ENCODE data around the gene TSC22D4. TPM values are rescaled to one million over a fixed set of nuclear protein-coding genes. Genes with fewer than 3 reads are reported as not detected.

Gene TSC22D4
- total and polyA plus RNA-seq, 2 experiments from 2014 or later, result 26.2 to 89.6 TPM

DNA sequence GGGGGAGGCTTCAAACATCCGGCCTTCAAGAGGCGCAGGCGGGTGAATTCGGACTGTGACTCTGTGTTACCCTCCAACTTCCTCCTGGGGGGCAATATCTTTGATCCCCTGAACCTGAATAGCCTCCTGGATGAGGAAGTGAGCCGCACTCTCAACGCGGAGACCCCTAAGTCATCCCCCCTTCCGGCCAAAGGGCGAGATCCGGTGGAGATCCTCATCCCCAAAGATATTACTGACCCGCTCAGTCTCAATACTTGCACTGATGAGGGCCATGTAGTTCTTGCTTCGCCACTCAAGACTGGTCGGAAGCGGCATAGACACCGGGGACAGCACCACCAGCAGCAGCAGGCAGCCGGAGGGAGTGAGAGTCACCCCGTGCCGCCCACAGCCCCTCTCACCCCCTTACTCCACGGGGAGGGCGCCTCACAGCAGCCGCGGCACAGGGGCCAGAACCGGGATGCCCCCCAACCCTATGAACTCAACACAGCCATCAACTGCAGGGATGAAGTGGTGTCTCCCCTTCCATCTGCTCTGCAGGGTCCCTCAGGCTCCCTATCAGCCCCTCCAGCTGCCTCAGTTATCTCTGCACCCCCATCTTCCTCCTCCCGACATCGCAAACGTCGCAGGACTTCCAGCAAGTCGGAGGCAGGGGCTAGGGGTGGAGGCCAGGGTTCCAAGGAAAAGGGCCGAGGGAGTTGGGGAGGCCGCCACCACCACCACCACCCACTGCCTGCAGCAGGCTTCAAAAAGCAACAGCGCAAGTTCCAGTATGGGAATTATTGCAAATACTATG lies 48.3 kb downstream of the TSC22D4 start:
- H3K27ac ChIP-seq, result peak overlapping the region; percentile 98
- H2AFZ ChIP-seq, result no peak overlapping the region
- no peaks in the 10 kb centered on the region for H3K9me3 ChIP-seq (ENCODE audit: low read depth)
- DNase-seq (ENCODE audit: low spot score), result no peak
- no peak for TF ChIP-seq EZH2 (IDR thresholded peaks at IDR 0.05; ENCODE audit: borderline replicate concordance)
- no peak for TF ChIP-seq EZH2phosphoT487 (IDR thresholded peaks at IDR 0.05; ENCODE audit: low read depth, severe bottlenecking, unreplicated experiment)
- TF ChIP-seq, protein P1, sequence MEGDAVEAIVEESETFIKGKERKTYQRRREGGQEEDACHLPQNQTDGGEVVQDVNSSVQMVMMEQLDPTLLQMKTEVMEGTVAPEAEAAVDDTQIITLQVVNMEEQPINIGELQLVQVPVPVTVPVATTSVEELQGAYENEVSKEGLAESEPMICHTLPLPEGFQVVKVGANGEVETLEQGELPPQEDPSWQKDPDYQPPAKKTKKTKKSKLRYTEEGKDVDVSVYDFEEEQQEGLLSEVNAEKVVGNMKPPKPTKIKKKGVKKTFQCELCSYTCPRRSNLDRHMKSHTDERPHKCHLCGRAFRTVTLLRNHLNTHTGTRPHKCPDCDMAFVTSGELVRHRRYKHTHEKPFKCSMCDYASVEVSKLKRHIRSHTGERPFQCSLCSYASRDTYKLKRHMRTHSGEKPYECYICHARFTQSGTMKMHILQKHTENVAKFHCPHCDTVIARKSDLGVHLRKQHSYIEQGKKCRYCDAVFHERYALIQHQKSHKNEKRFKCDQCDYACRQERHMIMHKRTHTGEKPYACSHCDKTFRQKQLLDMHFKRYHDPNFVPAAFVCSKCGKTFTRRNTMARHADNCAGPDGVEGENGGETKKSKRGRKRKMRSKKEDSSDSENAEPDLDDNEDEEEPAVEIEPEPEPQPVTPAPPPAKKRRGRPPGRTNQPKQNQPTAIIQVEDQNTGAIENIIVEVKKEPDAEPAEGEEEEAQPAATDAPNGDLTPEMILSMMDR (IDR thresholded peaks at IDR 0.05; ENCODE audit: poor library complexity), result no peak
- H3K4me2 ChIP-seq, result peak overlapping the region; percentile 74
- H3K4me1 ChIP-seq (ENCODE audit: insufficient read depth), result peaks cover 35% of the 10 kb centered on the region
- WGBS (ENCODE audit: low lambda C conversion rate, missing lambda C conversion rate), result 51% methylated on average over 22 of the region's 31 CpGs
- H4K20me1 ChIP-seq (ENCODE audit: insufficient read depth, poor library complexity, severe bottlenecking), result peaks cover 3% of the 10 kb centered on the region
- H3K4me3 ChIP-seq, result peak overlapping the region; percentile 50
- H3K36me3 ChIP-seq (replicated peaks; ENCODE audit: insufficient read depth, low read depth), result no peaks in the 10 kb centered on the region
- H3K27me3 ChIP-seq, result no peaks in the 10 kb centered on the region
- peaks cover 53% of the 10 kb centered on the region for H3K79me2 ChIP-seq
- H3K9me2 ChIP-seq (replicated peaks; ENCODE audit: insufficient read depth), result no peaks in the 10 kb centered on the region

DNA sequence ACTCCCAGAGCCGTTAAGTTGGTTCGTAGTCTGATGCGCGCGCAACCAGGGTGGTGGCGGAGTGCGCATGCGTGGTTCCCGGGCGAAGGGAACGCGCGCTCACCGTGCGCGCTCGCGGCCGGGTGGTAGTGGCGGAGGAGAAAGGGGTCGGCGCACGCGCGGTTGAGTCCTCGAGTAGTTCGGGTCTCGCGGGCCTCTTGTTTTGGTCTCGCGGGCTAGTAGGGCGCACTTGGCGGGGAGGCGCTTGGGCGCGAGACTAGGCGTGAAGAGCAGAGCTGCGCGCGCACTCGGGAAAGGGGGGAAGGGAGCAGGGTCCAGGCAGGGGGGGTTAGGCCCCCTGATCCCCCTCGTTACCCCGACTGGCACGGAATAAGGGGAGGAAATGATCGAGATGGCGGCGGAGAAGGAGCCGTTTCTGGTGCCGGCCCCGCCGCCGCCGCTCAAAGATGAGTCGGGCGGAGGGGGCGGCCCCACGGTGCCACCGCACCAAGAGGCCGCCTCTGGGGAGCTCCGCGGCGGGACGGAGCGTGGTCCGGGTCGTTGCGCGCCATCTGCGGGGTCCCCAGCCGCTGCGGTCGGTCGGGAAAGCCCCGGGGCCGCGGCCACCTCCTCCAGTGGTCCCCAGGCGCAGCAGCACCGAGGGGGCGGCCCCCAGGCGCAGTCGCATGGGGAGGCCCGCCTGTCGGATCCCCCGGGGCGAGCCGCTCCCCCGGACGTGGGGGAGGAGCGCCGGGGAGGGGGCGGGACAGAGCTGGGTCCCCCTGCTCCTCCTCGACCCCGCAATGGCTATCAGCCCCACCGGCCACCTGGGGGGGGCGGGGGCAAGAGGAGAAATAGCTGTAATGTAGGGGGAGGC lies 49.1 kb downstream of the TSC22D4 start, which contains the start of gene MEPCE:
Gene MEPCE (plus strand): TSS at position 195 of the 856 bp plus-strand sequence. CDS start 188 bp downstream, at position 383.
- Histone ChIP-seq H3K79me2 (peaks cover 45% of the 10 kb centered on the region), H3K9me3 (ENCODE audit: low read depth) (no peaks in the 10 kb centered on the region), H3K4me2 (peak within 1 kb of the TSS; percentile 75), H3K9me2 (replicated peaks; ENCODE audit: insufficient read depth) (no peaks in the 10 kb centered on the region), H2AFZ (peak within 1 kb of the TSS; percentile 31), H3K4me3 (peak within 1 kb of the TSS; percentile 50), H4K20me1 (ENCODE audit: insufficient read depth, poor library complexity, severe bottlenecking) (peaks cover 3% of the 10 kb centered on the region), H3K4me1 (ENCODE audit: insufficient read depth) (peaks cover 29% of the 10 kb centered on the region), H3K27ac (peak within 1 kb of the TSS; percentile 98), H3K36me3 (replicated peaks; ENCODE audit: insufficient read depth, low read depth) (no peaks in the 10 kb centered on the region), H3K27me3 (no peaks in the 10 kb centered on the region)
- TF ChIP-seq EZH2 (IDR thresholded peaks at IDR 0.05; ENCODE audit: borderline replicate concordance) (no peak), EZH2phosphoT487 (IDR thresholded peaks at IDR 0.05; ENCODE audit: low read depth, severe bottlenecking, unreplicated experiment) (no peak)
- TF ChIP-seq, protein P1 (IDR thresholded peaks at IDR 0.05; ENCODE audit: poor library complexity), result no peak
- 1% methylated on average over 63 of the region's 95 CpGs for WGBS (ENCODE audit: low lambda C conversion rate, missing lambda C conversion rate)
- DNase-seq (ENCODE audit: low spot score), result peak; percentile 99

GRCh38 chr7:100428967-100429636 lies 49.9 kb downstream of the TSC22D4 start:
- Histone ChIP-seq H3K9me3 (ENCODE audit: low read depth) (no peaks in the 10 kb centered on the region), H3K4me1 (ENCODE audit: insufficient read depth) (peaks cover 22% of the 10 kb centered on the region), H3K27me3 (no peaks in the 10 kb centered on the region), H3K9me2 (replicated peaks; ENCODE audit: insufficient read depth) (no peaks in the 10 kb centered on the region), H3K4me2 (peak overlapping the region; percentile 75), H3K27ac (peak overlapping the region; percentile 98), H3K79me2 (peaks cover 37% of the 10 kb centered on the region), H3K4me3 (peak overlapping the region; percentile 36), H3K36me3 (replicated peaks; ENCODE audit: insufficient read depth, low read depth) (no peaks in the 10 kb centered on the region), H4K20me1 (ENCODE audit: insufficient read depth, poor library complexity, severe bottlenecking) (peaks cover 3% of the 10 kb centered on the region), H2AFZ (no peak overlapping the region)
- peak; percentile 100 for DNase-seq (ENCODE audit: low spot score)
- WGBS (ENCODE audit: low lambda C conversion rate, missing lambda C conversion rate), result 0% methylated on average over 18 of the region's 40 CpGs
- TF ChIP-seq EZH2 (IDR thresholded peaks at IDR 0.05; ENCODE audit: borderline replicate concordance) (no peak), EZH2phosphoT487 (IDR thresholded peaks at IDR 0.05; ENCODE audit: low read depth, severe bottlenecking, unreplicated experiment) (no peak)
- TF ChIP-seq, protein P1 (IDR thresholded peaks at IDR 0.05; ENCODE audit: poor library complexity), result no peak
